ENCODE measurements around the gene CCDC167. TPM values are rescaled to one million over a fixed set of nuclear protein-coding genes. Genes with fewer than 3 reads are reported as not detected.

Gene CCDC167
- total RNA-seq (2014; rRNA removed; shearing (Covaris generic)) (138 and 153 TPM in 2 replicates), total RNA-seq (2022) (81.4 and 85.5 TPM in 2 replicates), Bru-seq, nascent RNA (percentile 74 among the genes with signal in this experiment), BruChase-seq, experiment 1, labeled RNA remaining after a 6-hour chase (percentile 66 among the genes with signal in this experiment), BruChase-seq, experiment 2, labeled RNA remaining after a 2-hour chase (percentile 63 among the genes with signal in this experiment)
- long read RNA-seq, transcript CCDC167-201 (4 exons, 619 nt): major isoform, 91 of 100 reads
- long read RNA-seq, partial matches to known transcripts: 5 of 100 reads
- long read RNA-seq, other reads (novel, unspliced or antisense): 4 of 100 reads

- H3K27ac ChIP-seq (ENCODE audit: low read depth, low read length, poor library complexity, severe bottlenecking): peak within 1 kb of the TSS; percentile 49
- H3K4me3 ChIP-seq (ENCODE audit: low read depth, low read length, poor library complexity, severe bottlenecking): peak within 1 kb of the TSS; percentile 84
- peak within 1 kb of the TSS; percentile 80 for H2AFZ ChIP-seq (ENCODE audit: low read length)
- peaks cover 52% of the 10 kb centered on the region for H3K4me1 ChIP-seq (ENCODE audit: insufficient read depth, low read length, poor library complexity, severe bottlenecking)
- peak; percentile 98 for DNase-seq (ENCODE audit: low spot score)
- ChIA-PET CTCF (ENCODE audit: unreplicated experiment) (interaction anchor here (1.5 kb wide), 1 partner anchor 17 kb away, joined by 5 read pairs; no protein-coding TSS in a partner anchor), POLR2A (interaction anchor here (1.2 to 2.0 kb wide), 3 partner anchors 13 to 66 kb away, joined by 3 to 7 read pairs (median 6); no protein-coding TSS in a partner anchor)
- no peaks in the 10 kb centered on the region for H3K9me3 ChIP-seq (ENCODE audit: low read length)
- no peak for TF ChIP-seq EZH2phosphoT487 (IDR thresholded peaks at IDR 0.05; ENCODE audit: borderline replicate concordance, low read depth, low read length)
- no peak for TF ChIP-seq CTCF (conservative IDR thresholded peaks at IDR 0.05; ENCODE audit: low read length)
- H3K4me2 ChIP-seq (ENCODE audit: low read length): peak within 1 kb of the TSS; percentile 82
- H3K9me2 ChIP-seq (ENCODE audit: insufficient read depth, low read length): no peaks in the 10 kb centered on the region
- H3K36me3 ChIP-seq (ENCODE audit: insufficient read depth, low read length): peaks cover 4% of the 10 kb centered on the region; the same call in 1 of the 2 replicates
- H3K79me2 ChIP-seq (ENCODE audit: insufficient read depth, low read depth, low read length): peaks cover 15% of the 10 kb centered on the region; the same call in 1 of the 2 replicates
- no TSS peak for BruUV-seq (replicated peaks)
- H4K20me1 ChIP-seq (ENCODE audit: insufficient read depth, low read length): no peaks in the 10 kb centered on the region
- intact Hi-C loops (cut with micrococcal nuclease; ENCODE audit: unreplicated experiment): loop anchor here (5.0 kb wide), 2 partner anchors 48 to 68 kb away; no protein-coding TSS in a partner anchor
These were observed at the start of gene CCDC167 for GRCh38 chr6:37499433-37500293. Gene CCDC167 (minus strand): TSS chr6:37499893. CDS start chr6:37499863, 30 bp downstream.

GRCh38 chr6:37549154-37549553 is 49.5 kb upstream of the CCDC167 start:
- CTCF ChIA-PET (ENCODE audit: unreplicated experiment): interaction anchor here (0.6 to 0.9 kb wide), 2 partner anchors 10 to 44 kb away, joined by 3 to 6 read pairs; no protein-coding TSS in a partner anchor
- intact Hi-C loops (cut with micrococcal nuclease; ENCODE audit: unreplicated experiment): loop anchor here (5.0 kb wide), 1 partner anchor 52 kb away; the partner anchor contains the start of gene CCDC167

More at GRCh38 chr6:37549154-37549553, 49.5 kb upstream of the CCDC167 start:
- Histone ChIP-seq H3K4me3 (ENCODE audit: low read depth, low read length, poor library complexity, severe bottlenecking) (no peak overlapping the region), H2AFZ (ENCODE audit: low read length) (peak overlapping the region; percentile 55), H3K79me2 (ENCODE audit: insufficient read depth, low read depth, low read length) (no peaks in the 10 kb centered on the region), H3K4me1 (ENCODE audit: insufficient read depth, low read length, poor library complexity, severe bottlenecking) (peaks cover 62% of the 10 kb centered on the region), H3K4me2 (ENCODE audit: low read length) (peak overlapping the region; percentile 47), H3K27ac (ENCODE audit: low read depth, low read length, poor library complexity, severe bottlenecking) (peak overlapping the region; percentile 21), H3K9me3 (ENCODE audit: low read length) (no peaks in the 10 kb centered on the region), H4K20me1 (ENCODE audit: insufficient read depth, low read length) (no peaks in the 10 kb centered on the region), H3K36me3 (ENCODE audit: insufficient read depth, low read length) (no peaks in the 10 kb centered on the region), H3K9me2 (ENCODE audit: insufficient read depth, low read length) (no peaks in the 10 kb centered on the region)
- no peak for TF ChIP-seq EZH2phosphoT487 (IDR thresholded peaks at IDR 0.05; ENCODE audit: borderline replicate concordance, low read depth, low read length)
- TF ChIP-seq CTCF (conservative IDR thresholded peaks at IDR 0.05; ENCODE audit: low read length): no peak
- BruUV-seq (replicated peaks): no TSS peak
- no peak for DNase-seq (ENCODE audit: low spot score)
- POLR2A ChIA-PET: interaction anchor here (0.8 to 2.3 kb wide), 4 partner anchors 10 to 139 kb away, joined by 3 to 4 read pairs (median 4); no protein-coding TSS in a partner anchor

Data from OCI-LY7 (cell line).